ENCODE measurements around the gene SND1.

SND1 gene

DNA sequence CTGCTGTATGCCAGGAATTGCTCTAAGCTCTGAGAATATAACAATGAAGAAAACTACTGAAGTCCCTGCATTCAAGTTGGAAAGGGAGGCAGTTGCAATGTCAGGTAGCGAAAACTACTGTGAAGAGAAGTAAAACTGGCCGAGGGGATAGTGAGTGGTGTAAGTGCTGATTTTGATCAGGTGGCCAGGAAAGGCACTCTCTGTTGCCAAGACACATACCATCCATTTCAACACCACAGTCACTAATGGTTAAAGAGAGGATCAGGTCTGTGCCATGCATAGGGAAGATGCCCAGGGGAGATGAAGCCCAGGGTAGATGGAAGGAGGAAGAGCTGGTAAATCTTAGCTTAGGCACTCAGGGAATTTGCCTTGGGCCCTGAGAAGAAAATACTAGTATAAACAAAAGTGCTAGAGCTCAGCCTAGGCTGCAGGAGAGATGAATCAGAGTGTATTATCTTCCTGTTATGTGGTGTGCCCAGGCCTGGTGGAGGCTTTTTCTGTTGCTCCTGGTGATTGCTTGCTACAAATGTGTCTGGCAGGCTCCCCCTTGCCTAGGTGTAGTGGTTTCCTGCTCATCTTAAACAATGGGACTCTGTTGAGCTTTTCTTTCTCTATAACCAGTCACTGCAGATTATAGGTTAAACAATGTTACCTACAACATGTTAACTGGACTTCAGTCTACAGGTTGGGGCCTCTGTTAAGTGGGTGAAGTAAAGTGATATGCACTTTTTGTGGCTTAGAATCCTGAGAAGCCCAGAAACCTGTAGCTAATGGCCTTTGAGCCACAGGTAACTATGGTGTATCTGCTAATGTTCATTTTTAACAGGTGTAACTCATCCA lies 253.7 kb downstream of the SND1 start:
- H3K4me3 ChIP-seq (ENCODE audit: low read depth, low read length): no peak overlapping the region
- H3K27ac ChIP-seq (ENCODE audit: extremely low read depth, low read depth, low read length): no peak overlapping the region
- H3K36me3 ChIP-seq (ENCODE audit: control insufficient read depth in 2 of 2, insufficient read depth in 1 of 2, low read length in 2 of 2): no peaks in the 10 kb centered on the region
- ChIA-PET POLR2A (no interaction called here), CTCF (interaction anchor here (0.9 kb wide), 1 partner anchor 303 kb away, joined by 3 read pairs; no protein-coding TSS in a partner anchor)
- H3K9me3 ChIP-seq (ENCODE audit: control insufficient read depth, insufficient read depth, low read depth, low read length): no peaks in the 10 kb centered on the region
- peaks cover 33% of the 10 kb centered on the region for H3K4me1 ChIP-seq (ENCODE audit: control insufficient read depth, insufficient read depth, low read length)
- TF ChIP-seq, protein P1, sequence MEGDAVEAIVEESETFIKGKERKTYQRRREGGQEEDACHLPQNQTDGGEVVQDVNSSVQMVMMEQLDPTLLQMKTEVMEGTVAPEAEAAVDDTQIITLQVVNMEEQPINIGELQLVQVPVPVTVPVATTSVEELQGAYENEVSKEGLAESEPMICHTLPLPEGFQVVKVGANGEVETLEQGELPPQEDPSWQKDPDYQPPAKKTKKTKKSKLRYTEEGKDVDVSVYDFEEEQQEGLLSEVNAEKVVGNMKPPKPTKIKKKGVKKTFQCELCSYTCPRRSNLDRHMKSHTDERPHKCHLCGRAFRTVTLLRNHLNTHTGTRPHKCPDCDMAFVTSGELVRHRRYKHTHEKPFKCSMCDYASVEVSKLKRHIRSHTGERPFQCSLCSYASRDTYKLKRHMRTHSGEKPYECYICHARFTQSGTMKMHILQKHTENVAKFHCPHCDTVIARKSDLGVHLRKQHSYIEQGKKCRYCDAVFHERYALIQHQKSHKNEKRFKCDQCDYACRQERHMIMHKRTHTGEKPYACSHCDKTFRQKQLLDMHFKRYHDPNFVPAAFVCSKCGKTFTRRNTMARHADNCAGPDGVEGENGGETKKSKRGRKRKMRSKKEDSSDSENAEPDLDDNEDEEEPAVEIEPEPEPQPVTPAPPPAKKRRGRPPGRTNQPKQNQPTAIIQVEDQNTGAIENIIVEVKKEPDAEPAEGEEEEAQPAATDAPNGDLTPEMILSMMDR (tag by site-specific recombination; IDR thresholded peaks at IDR 0.05): no peak
- TF ChIP-seq ZNF658 (tag by site-specific recombination; IDR thresholded peaks at IDR 0.05) (no peak), ZNF776 (tag by site-specific recombination; IDR thresholded peaks at IDR 0.05; ENCODE audit: borderline replicate concordance) (no peak), ZNF514 (tag by site-specific recombination; IDR thresholded peaks at IDR 0.05) (no peak), SCRT1 (tag by site-specific recombination; IDR thresholded peaks at IDR 0.05; ENCODE audit: borderline replicate concordance) (peak; percentile 96), PRDM1 (tag by site-specific recombination; IDR thresholded peaks at IDR 0.05) (peak; percentile 52; the same call in 1 of the 2 replicates), SCRT2 (tag by site-specific recombination; IDR thresholded peaks at IDR 0.05) (peak; percentile 90)
- TF ChIP-seq, protein P2, sequence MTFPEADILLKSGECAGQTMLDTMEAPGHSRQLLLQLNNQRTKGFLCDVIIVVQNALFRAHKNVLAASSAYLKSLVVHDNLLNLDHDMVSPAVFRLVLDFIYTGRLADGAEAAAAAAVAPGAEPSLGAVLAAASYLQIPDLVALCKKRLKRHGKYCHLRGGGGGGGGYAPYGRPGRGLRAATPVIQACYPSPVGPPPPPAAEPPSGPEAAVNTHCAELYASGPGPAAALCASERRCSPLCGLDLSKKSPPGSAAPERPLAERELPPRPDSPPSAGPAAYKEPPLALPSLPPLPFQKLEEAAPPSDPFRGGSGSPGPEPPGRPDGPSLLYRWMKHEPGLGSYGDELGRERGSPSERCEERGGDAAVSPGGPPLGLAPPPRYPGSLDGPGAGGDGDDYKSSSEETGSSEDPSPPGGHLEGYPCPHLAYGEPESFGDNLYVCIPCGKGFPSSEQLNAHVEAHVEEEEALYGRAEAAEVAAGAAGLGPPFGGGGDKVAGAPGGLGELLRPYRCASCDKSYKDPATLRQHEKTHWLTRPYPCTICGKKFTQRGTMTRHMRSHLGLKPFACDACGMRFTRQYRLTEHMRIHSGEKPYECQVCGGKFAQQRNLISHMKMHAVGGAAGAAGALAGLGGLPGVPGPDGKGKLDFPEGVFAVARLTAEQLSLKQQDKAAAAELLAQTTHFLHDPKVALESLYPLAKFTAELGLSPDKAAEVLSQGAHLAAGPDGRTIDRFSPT (tag by site-specific recombination; IDR thresholded peaks at IDR 0.05): no peak

DNA sequence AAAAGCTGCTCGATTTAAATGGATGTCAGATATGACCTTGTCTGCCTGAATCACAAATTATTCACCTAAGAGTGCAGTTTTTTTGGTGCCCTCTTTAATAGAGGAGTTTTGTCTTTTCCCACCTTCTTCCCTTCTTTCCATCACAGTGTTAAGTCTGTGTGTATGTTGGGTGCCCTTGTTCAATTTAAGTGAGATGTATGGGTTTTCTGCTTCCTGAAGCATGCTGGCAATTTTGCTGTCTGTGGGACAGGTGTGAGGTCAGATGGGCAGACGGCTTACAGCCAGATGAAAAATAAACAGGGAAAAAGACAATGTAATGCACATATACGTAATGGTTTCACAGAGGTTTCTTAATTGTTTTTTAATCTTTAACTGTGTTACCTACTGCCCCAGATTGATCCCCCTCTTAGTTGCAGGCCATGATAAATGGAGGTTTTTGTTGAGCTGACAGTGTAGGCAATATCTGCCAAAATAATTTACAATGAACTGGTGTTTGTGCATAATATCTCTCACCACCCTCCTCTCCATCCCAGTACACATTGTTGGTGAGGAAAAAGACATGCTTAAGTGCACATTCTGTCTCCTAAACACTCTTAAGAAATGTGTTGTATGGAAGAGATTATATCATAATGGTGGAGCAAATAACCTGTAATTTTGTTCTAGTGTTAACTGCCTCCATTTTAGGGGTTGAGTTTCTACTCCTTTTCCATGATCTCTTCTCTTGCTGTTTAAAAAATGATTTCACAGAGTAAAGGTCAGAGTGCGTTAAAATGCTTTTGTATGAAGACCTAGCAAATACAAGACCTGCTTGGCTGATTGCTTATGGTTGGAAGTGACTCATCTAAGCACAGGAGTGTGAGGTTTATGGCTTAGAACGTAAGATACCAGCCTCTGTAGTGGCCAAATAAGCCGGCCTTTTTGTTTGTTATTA lies 255.4 kb downstream of the SND1 start:
- Histone ChIP-seq H3K4me3 (ENCODE audit: low read depth, low read length) (no peak overlapping the region), H3K4me1 (ENCODE audit: control insufficient read depth, insufficient read depth, low read length) (peaks cover 33% of the 10 kb centered on the region), H3K27ac (ENCODE audit: extremely low read depth, low read depth, low read length) (no peak overlapping the region; the same call in 1 of the 2 replicates), H3K36me3 (ENCODE audit: control insufficient read depth in 2 of 2, insufficient read depth in 1 of 2, low read length in 2 of 2) (no peaks in the 10 kb centered on the region; a peak in 1 of 3 replicates), H3K9me3 (ENCODE audit: control insufficient read depth, insufficient read depth, low read depth, low read length) (no peaks in the 10 kb centered on the region)
- ChIA-PET POLR2A (no interaction called here), CTCF (no interaction called here)
- no peak for TF ChIP-seq HOXA7 (CRISPR knock-in tag; IDR thresholded peaks at IDR 0.05; ENCODE audit: borderline replicate concordance)
- TF ChIP-seq, protein P3, sequence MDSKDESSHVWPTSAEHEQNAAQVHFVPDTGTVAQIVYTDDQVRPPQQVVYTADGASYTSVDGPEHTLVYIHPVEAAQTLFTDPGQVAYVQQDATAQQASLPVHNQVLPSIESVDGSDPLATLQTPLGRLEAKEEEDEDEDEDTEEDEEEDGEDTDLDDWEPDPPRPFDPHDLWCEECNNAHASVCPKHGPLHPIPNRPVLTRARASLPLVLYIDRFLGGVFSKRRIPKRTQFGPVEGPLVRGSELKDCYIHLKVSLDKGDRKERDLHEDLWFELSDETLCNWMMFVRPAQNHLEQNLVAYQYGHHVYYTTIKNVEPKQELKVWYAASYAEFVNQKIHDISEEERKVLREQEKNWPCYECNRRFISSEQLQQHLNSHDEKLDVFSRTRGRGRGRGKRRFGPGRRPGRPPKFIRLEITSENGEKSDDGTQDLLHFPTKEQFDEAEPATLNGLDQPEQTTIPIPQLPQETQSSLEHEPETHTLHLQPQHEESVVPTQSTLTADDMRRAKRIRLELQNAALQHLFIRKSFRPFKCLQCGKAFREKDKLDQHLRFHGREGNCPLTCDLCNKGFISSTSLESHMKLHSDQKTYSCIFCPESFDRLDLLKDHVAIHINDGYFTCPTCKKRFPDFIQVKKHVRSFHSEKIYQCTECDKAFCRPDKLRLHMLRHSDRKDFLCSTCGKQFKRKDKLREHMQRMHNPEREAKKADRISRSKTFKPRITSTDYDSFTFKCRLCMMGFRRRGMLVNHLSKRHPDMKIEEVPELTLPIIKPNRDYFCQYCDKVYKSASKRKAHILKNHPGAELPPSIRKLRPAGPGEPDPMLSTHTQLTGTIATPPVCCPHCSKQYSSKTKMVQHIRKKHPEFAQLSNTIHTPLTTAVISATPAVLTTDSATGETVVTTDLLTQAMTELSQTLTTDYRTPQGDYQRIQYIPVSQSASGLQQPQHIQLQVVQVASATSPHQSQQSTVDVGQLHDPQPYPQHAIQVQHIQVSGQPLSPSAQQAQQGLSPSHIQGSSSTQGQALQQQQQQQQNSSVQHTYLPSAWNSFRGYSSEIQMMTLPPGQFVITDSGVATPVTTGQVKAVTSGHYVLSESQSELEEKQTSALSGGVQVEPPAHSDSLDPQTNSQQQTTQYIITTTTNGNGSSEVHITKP (tag by site-specific recombination; IDR thresholded peaks at IDR 0.05): no peak
- no peak for TF ChIP-seq BCL11A (tag by site-specific recombination; IDR thresholded peaks at IDR 0.05; ENCODE audit: low read depth)
- TF ChIP-seq, protein P4, sequence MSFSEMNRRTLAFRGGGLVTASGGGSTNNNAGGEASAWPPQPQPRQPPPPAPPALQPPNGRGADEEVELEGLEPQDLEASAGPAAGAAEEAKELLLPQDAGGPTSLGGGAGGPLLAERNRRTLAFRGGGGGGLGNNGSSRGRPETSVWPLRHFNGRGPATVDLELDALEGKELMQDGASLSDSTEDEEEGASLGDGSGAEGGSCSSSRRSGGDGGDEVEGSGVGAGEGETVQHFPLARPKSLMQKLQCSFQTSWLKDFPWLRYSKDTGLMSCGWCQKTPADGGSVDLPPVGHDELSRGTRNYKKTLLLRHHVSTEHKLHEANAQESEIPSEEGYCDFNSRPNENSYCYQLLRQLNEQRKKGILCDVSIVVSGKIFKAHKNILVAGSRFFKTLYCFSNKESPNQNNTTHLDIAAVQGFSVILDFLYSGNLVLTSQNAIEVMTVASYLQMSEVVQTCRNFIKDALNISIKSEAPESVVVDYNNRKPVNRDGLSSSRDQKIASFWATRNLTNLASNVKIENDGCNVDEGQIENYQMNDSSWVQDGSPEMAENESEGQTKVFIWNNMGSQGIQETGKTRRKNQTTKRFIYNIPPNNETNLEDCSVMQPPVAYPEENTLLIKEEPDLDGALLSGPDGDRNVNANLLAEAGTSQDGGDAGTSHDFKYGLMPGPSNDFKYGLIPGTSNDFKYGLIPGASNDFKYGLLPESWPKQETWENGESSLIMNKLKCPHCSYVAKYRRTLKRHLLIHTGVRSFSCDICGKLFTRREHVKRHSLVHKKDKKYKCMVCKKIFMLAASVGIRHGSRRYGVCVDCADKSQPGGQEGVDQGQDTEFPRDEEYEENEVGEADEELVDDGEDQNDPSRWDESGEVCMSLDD (tag by site-specific recombination; IDR thresholded peaks at IDR 0.05): no peak
- TF ChIP-seq, protein P5, sequence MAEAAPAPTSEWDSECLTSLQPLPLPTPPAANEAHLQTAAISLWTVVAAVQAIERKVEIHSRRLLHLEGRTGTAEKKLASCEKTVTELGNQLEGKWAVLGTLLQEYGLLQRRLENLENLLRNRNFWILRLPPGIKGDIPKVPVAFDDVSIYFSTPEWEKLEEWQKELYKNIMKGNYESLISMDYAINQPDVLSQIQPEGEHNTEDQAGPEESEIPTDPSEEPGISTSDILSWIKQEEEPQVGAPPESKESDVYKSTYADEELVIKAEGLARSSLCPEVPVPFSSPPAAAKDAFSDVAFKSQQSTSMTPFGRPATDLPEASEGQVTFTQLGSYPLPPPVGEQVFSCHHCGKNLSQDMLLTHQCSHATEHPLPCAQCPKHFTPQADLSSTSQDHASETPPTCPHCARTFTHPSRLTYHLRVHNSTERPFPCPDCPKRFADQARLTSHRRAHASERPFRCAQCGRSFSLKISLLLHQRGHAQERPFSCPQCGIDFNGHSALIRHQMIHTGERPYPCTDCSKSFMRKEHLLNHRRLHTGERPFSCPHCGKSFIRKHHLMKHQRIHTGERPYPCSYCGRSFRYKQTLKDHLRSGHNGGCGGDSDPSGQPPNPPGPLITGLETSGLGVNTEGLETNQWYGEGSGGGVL (tag by site-specific recombination; IDR thresholded peaks at IDR 0.05): no peak
- no peak for TF ChIP-seq ZNF433 (tag by site-specific recombination; IDR thresholded peaks at IDR 0.05; ENCODE audit: low read depth)
- peak; percentile 58; the same call in 1 of the 2 replicates for TF ChIP-seq ZNF629 (tag by site-specific recombination; IDR thresholded peaks at IDR 0.05)
- peak; percentile 98 for TF ChIP-seq SP7 (tag by site-specific recombination; IDR thresholded peaks at IDR 0.05)
- peak; percentile 94 for TF ChIP-seq ZNF664 (tag by site-specific recombination; IDR thresholded peaks at IDR 0.05)
- peak; percentile 15; the same call in 1 of the 2 replicates for TF ChIP-seq GLI2 (tag by site-specific recombination; IDR thresholded peaks at IDR 0.05; ENCODE audit: borderline replicate concordance, low read depth)
